Uterus (tissue), 2 donors: ENCODE data around the gene ARHGAP45.

Source experiments
- CTCF ChIP-seq, 4 experiments: fragments of 200-600 bp in 2 of 4; fragments of 450-650 bp in 2 of 4; sonication (generic) in 2 of 4; IDR thresholded peaks; one replicate each; pipeline ENCODE4 v1.5.1; 2016 to 2019; ENCODE audit warnings: antibody characterized with exemption in 4 of 4, mild to moderate bottlenecking in 2 of 4, moderate library complexity in 1 of 4
- POLR2A ChIP-seq, 2 donors: fragments of 450-650 bp; IDR thresholded peaks; one replicate each; pipeline ENCODE4 v1.6.1; 2016; ENCODE audit warnings: antibody characterized with exemption in 2 of 2, mild to moderate bottlenecking in 1 of 2, moderate library complexity in 1 of 2

DNA sequence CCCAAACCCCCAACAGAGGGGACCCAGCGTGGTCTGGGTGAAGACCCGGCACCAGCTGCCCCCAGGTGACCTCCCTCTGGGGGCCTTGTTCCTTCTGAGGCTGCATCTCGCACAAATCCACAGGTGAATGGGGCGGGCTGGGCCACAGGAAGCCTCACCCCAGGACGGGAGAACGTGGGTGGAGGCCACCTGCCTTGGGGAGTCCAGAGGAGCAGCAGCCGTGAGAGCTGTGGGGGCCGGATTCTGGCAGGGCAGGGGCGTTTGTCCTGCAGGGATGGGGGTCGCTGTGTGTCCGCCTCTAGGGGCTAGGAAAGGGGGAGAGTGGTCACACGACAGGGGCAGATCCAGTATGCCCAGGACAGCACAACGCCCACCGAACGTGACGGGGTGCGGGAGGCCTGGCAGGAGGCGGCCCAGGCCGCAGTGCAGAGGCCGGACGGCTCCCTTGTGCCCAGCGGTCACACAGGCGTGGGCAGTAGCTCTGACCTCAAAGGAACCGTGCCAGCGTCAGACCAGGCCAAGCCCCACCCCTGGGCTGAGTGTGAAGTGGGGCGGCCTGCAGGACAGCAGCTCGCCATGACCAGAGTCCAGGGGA, 21.5 kb downstream of the ARHGAP45 start:
- no peak for TF ChIP-seq CTCF (IDR thresholded peaks at IDR 0.05)
- no peak for TF ChIP-seq POLR2A (IDR thresholded peaks at IDR 0.05)
